Mucosa of descending colon (tissue), 3 donors: ENCODE results near the gene MOV10. TPM values are rescaled to one million over a fixed set of nuclear protein-coding genes. Genes with fewer than 3 reads are reported as not detected.

ENCODE experiments used
- ATAC-seq: fragments of 200-7000 bp; cut with Tn5 transposase; one replicate; pipeline ENCODE4 v1.9.1; 2020; ENCODE audit warnings: mild to moderate bottlenecking, moderate library complexity
- DNase-seq, 3 donors: peaks; one replicate each; pipeline ENCODE4 v3.0.0-alpha.2; 2020
- H3K36me3 ChIP-seq: fragments of 200-600 bp; one replicate; pipeline ENCODE4 v1.8.0; 2021; ENCODE audit warnings: low read depth, mild to moderate bottlenecking
- H3K4me1 ChIP-seq: fragments of 200-600 bp; one replicate; pipeline ENCODE4 v1.8.0; 2021; ENCODE audit warnings: low read depth, mild to moderate bottlenecking
- H3K4me3 ChIP-seq: fragments of 200-600 bp; one replicate; pipeline ENCODE4 v1.8.0; 2021; ENCODE audit warnings: mild to moderate bottlenecking
- H3K9me3 ChIP-seq: fragments of 200-600 bp; one replicate; pipeline ENCODE4 v1.8.0; 2021; ENCODE audit warnings: mild to moderate bottlenecking
- intact Hi-C, 2 donors: fragments of 100-400 bp; cut with DNase I in 1 of 2; cut with micrococcal nuclease in 1 of 2; formaldehyde crosslinking; loops; one replicate each; pipeline versions ENCODE4 v1.11.0 to v1.11.1; 2022; cut with DNase I, micrococcal nuclease
- total RNA-seq, 3 donors: library from RNA; stranded (reverse); fragmentation: NEBNext Ultra II Directional in 2 of 3; extraction: Animal tissue kit (Norgen Biotek cat#: 25700) in 2 of 3; gene quantifications; one replicate each; pipeline versions ENCODE4 v1.2.1 to v1.2.4, GENCODE V29; 2021 to 2023
- TF ChIP-seq, protein P1 (sequence below): fragments of 200-600 bp; IDR thresholded peaks from one replicate; pipeline ENCODE4 v1.8.0; 2022; ENCODE audit warnings: antibody characterized with exemption, mild to moderate bottlenecking
- donor health status: DM: no; HTN: no; CAD: no; lungs with moderate emphysema.
- donor health status: DM: no; HTN: no; CAD: no.
- donor health status: DM: no; HTN: yes; CAD: no.

Gene MOV10
- total RNA-seq, 3 donors from 2014 or later = 66.4 to 85.2 (median 77.6) TPM

DNA sequence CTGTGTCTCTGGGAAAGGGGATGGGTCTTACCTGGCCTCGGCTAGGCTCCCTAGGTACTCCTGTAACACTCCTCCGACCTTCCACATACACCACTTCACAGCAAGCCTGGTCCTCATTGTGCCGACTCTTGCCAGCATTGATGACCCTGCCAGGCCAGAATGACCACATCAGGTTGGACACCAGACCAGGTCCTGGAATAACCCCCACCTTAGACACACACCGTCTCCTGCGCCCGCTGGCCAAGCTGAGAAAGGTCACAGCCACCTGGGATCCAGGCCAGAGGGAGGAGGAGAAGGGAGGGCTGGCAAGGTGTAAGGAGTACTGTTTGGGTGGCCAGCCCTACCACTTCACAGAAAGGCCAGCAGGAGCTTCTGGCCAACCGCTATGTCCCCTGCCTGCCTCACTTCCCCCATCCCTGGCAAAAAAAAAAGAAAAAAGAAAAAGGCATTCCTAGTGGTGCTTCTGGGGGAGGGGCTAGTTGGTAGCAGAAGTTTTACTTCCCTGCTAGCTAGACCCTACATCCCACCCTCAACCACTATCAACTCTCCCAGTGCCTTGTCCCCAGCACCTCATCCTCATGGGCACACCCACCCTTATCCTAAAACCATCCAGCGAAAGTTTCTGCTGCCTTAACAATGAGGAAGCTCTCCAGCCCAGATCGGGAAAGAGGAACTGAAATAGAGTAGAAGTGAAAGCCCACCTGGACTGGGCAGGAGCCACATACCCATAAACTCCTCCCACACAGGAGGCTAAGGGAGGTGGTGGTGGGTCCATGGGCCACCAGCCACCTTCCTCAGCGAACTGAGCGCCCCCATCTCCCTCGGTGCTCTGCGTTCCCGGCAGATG, 39.2 kb downstream of the MOV10 start:
- H3K36me3 ChIP-seq = no peaks in the 10 kb centered on the region
- no peak overlapping the region for H3K4me3 ChIP-seq
- peaks cover 12% of the 10 kb centered on the region for H3K4me1 ChIP-seq
- intact Hi-C loops = loop anchor here in 1 of 2 donors (10.0 kb wide), 1 partner anchor 331 kb away; no protein-coding TSS in a partner anchor
- TF ChIP-seq, protein P1, sequence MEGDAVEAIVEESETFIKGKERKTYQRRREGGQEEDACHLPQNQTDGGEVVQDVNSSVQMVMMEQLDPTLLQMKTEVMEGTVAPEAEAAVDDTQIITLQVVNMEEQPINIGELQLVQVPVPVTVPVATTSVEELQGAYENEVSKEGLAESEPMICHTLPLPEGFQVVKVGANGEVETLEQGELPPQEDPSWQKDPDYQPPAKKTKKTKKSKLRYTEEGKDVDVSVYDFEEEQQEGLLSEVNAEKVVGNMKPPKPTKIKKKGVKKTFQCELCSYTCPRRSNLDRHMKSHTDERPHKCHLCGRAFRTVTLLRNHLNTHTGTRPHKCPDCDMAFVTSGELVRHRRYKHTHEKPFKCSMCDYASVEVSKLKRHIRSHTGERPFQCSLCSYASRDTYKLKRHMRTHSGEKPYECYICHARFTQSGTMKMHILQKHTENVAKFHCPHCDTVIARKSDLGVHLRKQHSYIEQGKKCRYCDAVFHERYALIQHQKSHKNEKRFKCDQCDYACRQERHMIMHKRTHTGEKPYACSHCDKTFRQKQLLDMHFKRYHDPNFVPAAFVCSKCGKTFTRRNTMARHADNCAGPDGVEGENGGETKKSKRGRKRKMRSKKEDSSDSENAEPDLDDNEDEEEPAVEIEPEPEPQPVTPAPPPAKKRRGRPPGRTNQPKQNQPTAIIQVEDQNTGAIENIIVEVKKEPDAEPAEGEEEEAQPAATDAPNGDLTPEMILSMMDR = no peak
- ATAC-seq (no peak), DNase-seq (no peak)
- H3K9me3 ChIP-seq = no peaks in the 10 kb centered on the region

GRCh38 chr1:112714313-112715263, 40.1 kb downstream of the MOV10 start:
- ATAC-seq (peak; percentile 4), DNase-seq (peak in 2 of 3 donors; percentile 42 to 56)
- H3K4me3 ChIP-seq = no peak overlapping the region
- TF ChIP-seq, protein P1 = no peak
- peaks cover 12% of the 10 kb centered on the region for H3K4me1 ChIP-seq
- intact Hi-C loops = loop anchor here (5.0 to 10.0 kb wide), 2 partner anchors 88 to 330 kb away; no protein-coding TSS in a partner anchor
- H3K9me3 ChIP-seq = no peaks in the 10 kb centered on the region
- H3K36me3 ChIP-seq = no peaks in the 10 kb centered on the region

GRCh38 chr1:112715264-112716053, 41.0 kb downstream of the MOV10 start, which contains the start of gene PPM1J:
Gene PPM1J, minus strand, starts transcription at chr1:112715332. Its CDS starts 31 bp downstream, at chr1:112715301.
- H3K9me3 ChIP-seq = no peaks in the 10 kb centered on the region
- TF ChIP-seq, protein P1 = no peak
- ATAC-seq = peak; percentile 89
- DNase-seq = peak; percentile 99 to 100 (median 100)
- peaks cover 12% of the 10 kb centered on the region for H3K4me1 ChIP-seq
- intact Hi-C loops = loop anchor here (5.0 to 10.0 kb wide), 2 partner anchors 87 to 329 kb away; no protein-coding TSS in a partner anchor
- no peak within 1 kb of the TSS for H3K4me3 ChIP-seq
- no peaks in the 10 kb centered on the region for H3K36me3 ChIP-seq

DNA sequence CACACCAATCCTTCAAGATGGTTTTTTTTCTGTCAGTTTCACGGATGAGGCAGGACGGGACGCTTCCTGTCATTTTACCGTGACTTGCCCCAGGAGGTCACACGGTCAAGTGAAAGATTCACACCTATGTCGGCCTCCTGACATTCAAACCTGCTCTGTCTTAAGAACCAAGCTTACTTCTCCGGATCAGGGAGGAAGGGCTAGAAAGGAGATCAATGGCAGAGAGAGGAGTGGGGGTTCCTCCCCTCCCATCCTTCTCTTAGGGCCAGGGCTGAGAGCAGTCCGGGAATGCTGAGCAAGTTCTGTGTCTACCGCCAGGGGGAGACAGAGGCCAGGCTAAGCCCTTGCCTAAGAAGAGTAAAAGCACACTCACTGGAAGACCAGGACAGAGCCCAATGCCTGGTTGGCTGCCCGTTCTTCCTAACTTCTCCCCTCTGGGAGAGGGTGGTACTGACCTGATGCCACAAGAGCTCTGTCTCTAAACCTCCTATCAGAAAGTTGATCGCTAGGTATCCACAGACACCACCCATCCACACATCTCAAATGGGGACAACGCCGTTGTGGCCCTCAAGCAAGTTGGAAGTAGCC, 41.8 kb downstream of the MOV10 start:
- Histone ChIP-seq H3K9me3 (no peaks in the 10 kb centered on the region), H3K4me1 (peaks cover 12% of the 10 kb centered on the region), H3K4me3 (no peak overlapping the region), H3K36me3 (no peaks in the 10 kb centered on the region)
- ATAC-seq (peak; percentile 71), DNase-seq (peak; percentile 83 to 90 (median 90))
- TF ChIP-seq, protein P1 = peak; percentile 92
- intact Hi-C loops = loop anchor here (5.0 to 10.0 kb wide), 2 partner anchors 86 to 329 kb away; no protein-coding TSS in a partner anchor
